Activated CD8-positive, alpha-beta memory T cell treated with anti-CD3 and anti-CD28 coated beads, Interleukin-2, amount 50 U/mL, for 48 hours (primary cell): ENCODE results near the gene PKLR.
"Not testable (repeated sequence)": the region's sequence is repeated elsewhere in the genome, so short reads cannot be mapped to it uniquely, and the experiment has no call there.

Experiments used
- DNase-seq: peaks from one replicate; pipeline ENCODE4 v3.0.0-alpha.2; 2020

The PKLR gene

GRCh38 chr1:155301342-155301841 is at the start of gene PKLR:
Gene PKLR (minus strand): TSS chr1:155301438. CDS start chr1:155301395, 43 bp downstream.
- no peak for DNase-seq

DNA sequence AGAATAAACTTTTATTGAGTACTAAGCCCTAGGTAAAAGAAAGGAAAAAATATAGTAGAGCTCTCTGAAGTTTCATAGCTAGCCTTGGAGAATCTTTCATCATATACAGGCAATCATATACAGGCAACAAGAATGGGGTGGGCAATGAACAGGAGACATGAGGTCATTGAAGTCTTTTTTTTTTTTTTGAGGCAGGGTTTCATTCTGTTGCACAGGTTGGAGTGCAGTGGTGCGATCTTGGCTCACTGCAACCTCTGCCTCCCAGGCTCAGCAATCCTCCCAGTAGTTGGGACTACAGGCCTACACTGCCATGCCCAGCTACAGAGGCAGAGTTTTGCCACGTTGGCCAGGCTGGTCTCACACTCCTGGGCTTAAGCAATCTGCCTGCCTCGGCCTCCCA is 41.6 kb upstream of the PKLR start:
- DNase-seq, result no peak

DNA sequence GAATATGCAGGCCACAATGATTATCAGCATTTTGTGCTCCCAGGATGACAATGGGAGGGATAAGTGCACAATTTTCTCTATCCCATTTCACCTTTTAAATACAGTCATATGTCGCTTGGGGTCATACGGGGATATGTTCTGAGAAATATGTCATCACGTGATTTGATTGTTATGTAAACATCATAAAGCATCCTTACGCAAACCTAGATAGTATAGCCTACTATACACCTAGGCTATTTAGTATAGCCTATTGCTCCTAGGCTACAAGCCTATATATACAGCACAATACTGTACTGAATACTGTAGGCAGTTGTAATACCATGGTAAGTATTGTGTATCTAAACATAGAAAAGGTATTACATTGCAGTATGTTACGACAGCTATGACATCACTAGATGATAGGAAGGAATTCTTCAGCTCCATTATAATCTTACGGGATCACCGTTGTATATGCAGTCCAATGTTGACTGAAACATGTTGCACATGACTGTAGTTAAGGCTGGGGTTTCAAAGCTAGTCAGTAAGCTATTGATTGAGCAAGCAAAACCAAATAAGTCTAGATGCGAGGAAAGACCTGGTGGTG is 38.4 kb upstream of the PKLR start:
- DNase-seq, result no peak

GRCh38 chr1:155334962-155335361 is 33.7 kb upstream of the PKLR start:
- no peak for DNase-seq

GRCh38 chr1:155329980-155330598 is 28.9 kb upstream of the PKLR start:
- DNase-seq, result peak; percentile 50

- DNase-seq, result not testable (repeated sequence)
Measured at GRCh38 chr1:155328856-155329255, 27.6 kb upstream of the PKLR start.

DNA sequence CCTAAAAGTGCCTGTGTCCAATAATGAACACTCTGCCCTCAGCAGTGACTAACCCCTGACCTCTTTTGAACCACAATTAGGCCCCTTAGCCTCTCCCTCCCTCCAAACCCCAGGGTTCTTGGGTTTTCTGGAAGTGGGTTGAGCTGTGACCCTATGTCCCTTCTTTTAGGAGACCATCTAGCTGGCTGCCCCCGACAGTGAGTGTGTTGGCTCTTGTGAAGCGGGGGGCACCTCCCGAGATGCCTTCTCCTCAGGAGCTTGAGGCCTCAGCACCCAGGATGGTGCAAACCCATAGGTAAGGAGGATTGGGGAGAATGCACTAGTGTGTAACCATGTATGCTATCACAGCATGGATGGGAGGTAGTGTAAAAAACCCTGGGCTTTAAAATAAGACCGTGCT is 26.7 kb upstream of the PKLR start:
- DNase-seq, result no peak

- DNase-seq, result no peak
Measured at GRCh38 chr1:155326631-155327037, 25.4 kb upstream of the PKLR start.

GRCh38 chr1:155326020-155326526 is 24.8 kb upstream of the PKLR start:
- no peak for DNase-seq

- DNase-seq, result no peak
Measured at GRCh38 chr1:155325603-155325893, 24.3 kb upstream of the PKLR start.

- DNase-seq, result peak; percentile 80
Measured at GRCh38 chr1:155324717-155325602, 23.7 kb upstream of the PKLR start.

DNA sequence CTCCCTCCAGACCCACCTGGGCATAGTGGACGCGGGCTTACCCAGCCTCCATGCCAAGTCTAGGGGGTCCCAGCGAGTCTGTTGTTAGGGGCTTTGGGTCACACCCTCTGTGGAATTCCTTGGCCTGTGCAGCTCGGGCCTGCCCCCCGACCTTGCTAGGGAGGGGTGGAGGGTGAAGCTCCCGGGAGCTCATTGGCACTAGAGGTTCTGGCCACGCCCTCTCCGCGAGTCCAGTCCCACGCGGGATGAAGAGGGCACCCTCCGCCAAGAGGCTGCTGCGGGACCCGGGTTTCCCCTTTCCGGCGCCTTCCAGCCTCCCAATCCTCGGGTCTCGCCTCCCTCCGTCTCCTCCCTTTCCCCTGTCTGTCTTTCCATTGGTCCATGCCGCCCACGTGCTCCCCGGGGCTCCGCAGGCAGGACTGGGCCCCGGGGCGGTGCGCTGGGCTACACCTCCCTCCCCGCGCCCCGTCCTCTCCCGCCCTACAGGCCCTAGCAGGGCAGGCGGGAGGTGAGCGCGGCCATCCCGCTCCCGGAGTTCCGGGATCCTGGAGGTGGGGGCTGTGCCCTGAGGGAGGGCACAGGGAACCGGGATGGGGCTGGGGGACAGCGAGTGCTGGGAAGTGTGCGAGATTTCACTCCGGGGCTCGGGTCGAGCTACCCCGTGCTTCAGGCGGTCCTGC is 22.9 kb upstream of the PKLR start:
- peak; percentile 94 for DNase-seq

DNA sequence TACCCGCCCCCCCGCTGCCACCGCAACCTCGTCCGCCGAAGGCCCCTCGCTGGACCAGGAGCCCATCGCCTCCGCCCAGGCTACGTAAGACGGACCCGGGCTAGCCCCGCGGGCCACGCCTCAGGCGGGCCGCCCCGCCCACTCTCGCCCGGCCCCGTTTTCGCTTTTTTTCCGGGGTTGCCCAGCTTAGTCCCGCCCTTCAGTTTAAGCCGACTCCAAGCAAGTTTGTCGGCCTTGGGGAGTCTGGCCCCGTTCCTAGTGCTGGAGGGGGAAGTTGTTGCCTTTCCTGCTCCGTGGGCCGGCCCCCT is 22.4 kb upstream of the PKLR start:
- peak; percentile 91 for DNase-seq

DNA sequence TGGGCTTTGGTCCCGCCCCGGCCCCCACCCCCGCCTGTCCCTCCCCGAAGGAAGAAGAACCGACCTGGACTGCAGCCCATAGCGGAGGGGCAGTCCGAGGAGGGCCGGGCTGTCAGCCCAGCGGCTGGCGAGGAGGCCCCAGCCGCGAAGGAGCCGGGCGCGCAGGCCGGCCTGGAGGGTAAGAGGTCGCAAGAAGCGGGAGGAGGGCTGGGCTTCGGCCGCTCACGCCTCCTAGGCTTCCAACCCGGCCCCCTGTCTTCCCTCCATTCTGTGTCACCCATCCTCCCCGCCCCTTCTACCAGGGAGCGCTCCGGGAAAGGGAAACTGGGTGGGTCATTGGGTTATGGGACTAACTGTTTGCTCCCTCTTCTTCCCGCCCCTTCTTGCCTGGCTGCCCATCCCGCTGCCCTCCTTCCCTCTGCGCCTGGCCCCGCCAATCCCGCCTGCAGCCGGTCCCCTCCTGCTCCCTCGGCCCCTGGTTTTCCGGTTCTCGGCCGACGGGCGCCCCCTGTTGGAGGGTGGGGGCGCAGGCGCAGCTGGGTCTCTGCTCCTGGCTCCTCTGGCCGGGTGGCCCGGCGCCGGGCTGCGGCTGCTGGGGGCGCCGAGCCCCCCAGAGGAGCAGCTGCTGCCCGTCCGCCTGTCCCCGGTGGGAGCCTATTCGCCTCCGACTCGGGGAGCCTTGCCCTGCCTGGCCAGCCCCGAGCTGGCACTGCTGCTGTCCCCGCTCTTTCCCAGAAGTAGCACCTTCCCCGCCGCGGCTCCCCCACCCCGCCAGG is 21.9 kb upstream of the PKLR start:
- peak; percentile 98 for DNase-seq

DNA sequence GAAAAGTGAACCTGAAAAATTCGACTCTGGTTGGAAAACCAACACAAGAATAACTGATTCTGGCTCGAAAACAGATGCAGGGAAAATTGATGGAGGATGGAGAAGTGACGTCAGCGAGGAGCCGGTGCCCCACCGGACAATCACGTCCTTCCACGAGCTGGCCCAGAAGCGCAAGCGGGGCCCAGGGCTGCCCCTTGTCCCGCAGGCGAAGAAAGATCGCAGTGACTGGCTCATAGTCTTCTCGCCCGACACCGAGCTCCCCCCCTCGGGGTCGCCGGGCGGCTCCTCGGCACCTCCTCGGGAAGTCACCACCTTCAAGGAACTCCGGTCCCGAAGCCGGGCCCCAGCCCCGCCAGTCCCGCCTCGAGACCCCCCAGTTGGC is 21.3 kb upstream of the PKLR start:
- peak; percentile 70 for DNase-seq

GRCh38 chr1:155321639-155322503 is 20.6 kb upstream of the PKLR start:
- DNase-seq, result no peak

GRCh38 chr1:155320661-155321617 is 19.7 kb upstream of the PKLR start, which contains the start of gene RUSC1:
Gene RUSC1 (plus strand): TSS chr1:155320894. CDS start chr1:155321774, 880 bp downstream.
- peak; percentile 87 for DNase-seq

GRCh38 chr1:155320252-155320651 is 19.0 kb upstream of the PKLR start:
- no peak for DNase-seq

DNA sequence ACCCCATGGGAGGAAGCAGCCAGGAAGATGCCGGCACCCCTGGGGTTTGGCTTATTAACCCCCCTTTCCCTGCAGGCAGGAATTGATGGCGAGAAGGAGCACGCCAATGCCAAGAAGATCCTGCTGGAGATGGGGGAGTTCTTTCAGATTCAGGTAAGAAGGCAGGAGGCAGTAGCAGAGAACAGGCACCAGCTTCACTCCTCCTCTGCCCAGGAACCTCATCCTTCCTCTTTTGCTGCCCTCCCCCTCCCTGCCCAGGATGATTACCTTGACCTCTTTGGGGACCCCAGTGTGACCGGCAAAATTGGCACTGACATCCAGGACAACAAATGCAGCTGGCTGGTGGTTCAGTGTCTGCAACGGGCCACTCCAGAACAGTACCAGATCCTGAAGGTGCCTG is 18.3 kb upstream of the PKLR start:
- no peak for DNase-seq

- no peak for DNase-seq
Measured at GRCh38 chr1:155318082-155318481, 16.8 kb upstream of the PKLR start.
